GM12878 (cell line): ENCODE data around the gene PEF1. TPM values are rescaled to one million over a fixed set of nuclear protein-coding genes. Genes with fewer than 3 reads are reported as not detected.

ENCODE experiments used
- ATAC-seq: fragments of 200-7000 bp; cut with Tn5 transposase; 3 replicates; pipeline ENCODE4 v1.9.1; 2020; ENCODE audit warnings: mild to moderate bottlenecking, moderate library complexity
- BruUV-seq: library from RNA; stranded (reverse); fragments of 400-500 nt; replicated peaks from 2 replicates; lab custom pipeline; 2021; lab: Mats Ljungman, UMichigan
- CTCF ChIA-PET: fragments of 300-600 bp; sonication (Branson Sonifier 250); formaldehyde crosslinking; extraction: SDS; loops from one replicate; lab custom pipeline; 2021; ENCODE audit warnings: inconsistent platforms; lab: Yijun Ruan, JAX
- POLR2A ChIA-PET: fragments of 350-600 bp; formaldehyde crosslinking; extraction: SDS; loops from one replicate; lab custom pipeline; 2021; ENCODE audit warnings: inconsistent platforms; lab: Charles Lee
- RAD21 ChIA-PET: fragments of 300-600 bp; sonication (Branson Sonifier 250); formaldehyde crosslinking; loops from one replicate; lab custom pipeline; 2023; ENCODE audit warnings: antibody characterized with exemption; ENCODE audit not compliant: unreplicated experiment; lab: Charles Lee
- SMC1A ChIA-PET: fragments of 300-600 bp; sonication (Branson Sonifier 250); formaldehyde crosslinking; loops from one replicate; lab custom pipeline; 2023; ENCODE audit not compliant: unreplicated experiment, uncharacterized antibody; lab: Charles Lee
- DNase-seq: peaks from one replicate; pipeline ENCODE4 v3.0.0-alpha.2; 2011; ENCODE audit warnings: low read depth, low spot score
- FAIRE-seq: peaks from 3 replicates; lab custom pipeline; 2011; peaks lifted over from hg19 to GRCh38; lab: Jason Lieb, UNC
- H2AFZ ChIP-seq: 2 replicates; pipeline ENCODE4 v1.6.0; 2011; ENCODE audit warnings: low read depth, low read length, control low read depth; ENCODE audit not compliant: control insufficient read depth
- H3K27ac ChIP-seq: 2 replicates; pipeline ENCODE4 v1.5.1; 2011; ENCODE audit warnings: control low read depth; ENCODE audit not compliant: control insufficient read depth, insufficient read depth
- H3K27me3 ChIP-seq, 2 experiments: replicated peaks in 1 of 2; 2 replicates each; pipeline versions ENCODE4 v1.6.0 to v1.6.1; 2011; ENCODE audit warnings: low read length in 1 of 2; ENCODE audit not compliant: control insufficient read depth in 2 of 2, insufficient read depth in 2 of 2
- H3K36me3 ChIP-seq, 2 experiments: 2 replicates each; pipeline ENCODE4 v1.5.1; 2011; ENCODE audit warnings: low read length in 1 of 2; ENCODE audit not compliant: control insufficient read depth in 2 of 2, insufficient read depth in 2 of 2
- H3K4me1 ChIP-seq: 2 replicates; pipeline ENCODE4 v1.6.1; 2011; ENCODE audit warnings: mild to moderate bottlenecking, low read length, moderate library complexity, mixed read lengths; ENCODE audit not compliant: control insufficient read depth, insufficient read depth
- H3K4me2 ChIP-seq: 2 replicates; pipeline ENCODE4 v1.6.0; 2011; ENCODE audit warnings: control low read depth; ENCODE audit not compliant: control insufficient read depth, insufficient read depth
- H3K4me3 ChIP-seq: fragments of 200-600 bp; sonication (generic); 2 replicates; pipeline ENCODE4 v1.5.1; 2016
- H3K79me2 ChIP-seq: 2 replicates; pipeline ENCODE4 v1.6.0; 2011; ENCODE audit warnings: low read length; ENCODE audit not compliant: control insufficient read depth, insufficient read depth
- H3K9ac ChIP-seq: 2 replicates; pipeline ENCODE4 v1.8.0; 2011; ENCODE audit warnings: low read length, control low read depth, mixed read lengths; ENCODE audit not compliant: control insufficient read depth, insufficient read depth
- H3K9me3 ChIP-seq: replicated peaks from 3 replicates; pipeline ENCODE4 v1.5.1; 2011; ENCODE audit warnings: mild to moderate bottlenecking, low read length; ENCODE audit not compliant: control insufficient read depth, insufficient read depth
- H4K20me1 ChIP-seq: 2 replicates; pipeline ENCODE4 v1.6.0; 2011; ENCODE audit not compliant: control insufficient read depth, insufficient read depth
- BCL11A ChIP-seq: IDR thresholded peaks from 2 replicates; pipeline ENCODE4 v1.6.1; 2011; ENCODE audit warnings: low read depth, low read length
- NFIC ChIP-seq: IDR thresholded peaks from 2 replicates; pipeline ENCODE4 v1.6.1; 2012; ENCODE audit warnings: low read depth, mild to moderate bottlenecking, inconsistent platforms, low read length, moderate library complexity
- PKNOX1 ChIP-seq: fragments of 450-650 bp; IDR thresholded peaks from 2 replicates; pipeline ENCODE4 v1.6.1; 2016; ENCODE audit warnings: mild to moderate bottlenecking
- REST ChIP-seq: IDR thresholded peaks from 2 replicates; pipeline ENCODE4 v1.6.1; 2012; ENCODE audit warnings: mild to moderate bottlenecking, low read depth, low read length
- SIN3A ChIP-seq: IDR thresholded peaks from 2 replicates; pipeline ENCODE4 v1.6.1; 2012; ENCODE audit warnings: low read depth, low read length, improper control_type of control experiment
- SKIL ChIP-seq: fragments of 450-650 bp; IDR thresholded peaks from 2 replicates; pipeline ENCODE4 v1.6.1; 2017; ENCODE audit warnings: mild to moderate bottlenecking, low read depth, inconsistent platforms; ENCODE audit not compliant: poor library complexity, severe bottlenecking
- YY1 ChIP-seq: IDR thresholded peaks from 2 replicates; pipeline ENCODE4 v1.6.1; 2011; ENCODE audit warnings: low read depth, mild to moderate bottlenecking, low read length
- ZSCAN29 ChIP-seq: fragments of 450-650 bp; IDR thresholded peaks from 2 replicates; pipeline ENCODE4 v1.6.1; 2017; ENCODE audit warnings: mild to moderate bottlenecking, moderate library complexity
- WGBS: methylation state at CpG from one replicate; pipeline ENCODE4 v1.1.6; 2016; ENCODE audit warnings: low lambda C conversion rate; ENCODE audit not compliant: insufficient replicate concordance, insufficient coverage; ENCODE audit errors: missing lambda C conversion rate; 5-methylcytosine and 5-hydroxymethylcytosine counted together
- in situ Hi-C: fragments of 300-500 bp; cut with MboI; formaldehyde crosslinking; loops from 9 replicates; pipeline ENCODE4 v1.14.3; 2018; ENCODE audit warnings: mixed read lengths
- intact Hi-C: fragments of 100-400 bp; cut with micrococcal nuclease; formaldehyde crosslinking; loops from one replicate; pipeline ENCODE4 v1.14.2; 2022; ENCODE audit not compliant: unreplicated experiment
- polyA plus RNA-seq, 11 experiments: library from polyadenylated mRNA; depleted of rRNA in 4 of 11; unstranded in 6 of 11; stranded (reverse) in 5 of 11; fragments of >200 nt; fragmentation: Nextera tagmentation in 4 of 11; fragmentation: Illumina TruSeq in 1 of 11; extraction: Ambion mirVana in 4 of 11; extraction: Trizol in 1 of 11; gene quantifications; 1 replicate in 1 of 11; 2 replicates in 10 of 11; pipeline versions ENCODE4 v1.2.1 to v1.2.3, GENCODE V29; 2011 to 2016; ENCODE audit warnings: inconsistent platforms in 2 of 11, missing spikeins in 2 of 11, low read depth in 1 of 11
- total RNA-seq, 4 experiments: library from RNA; depleted of rRNA in 3 of 4; stranded (reverse); fragments of >200 nt in 3 of 4; fragmentation: Illumina TruSeq in 1 of 4; extraction: Trizol in 1 of 4; gene quantifications; 2 replicates each; pipeline versions ENCODE4 v1.2.1 to v1.2.3, GENCODE V29; 2013 to 2021

The PEF1 gene
- total and polyA plus RNA-seq, 10 of the 15 experiments (the other 5 are each of a cell fraction or from before 2014, with no cell fraction given), result 27.1 to 107 (median 79.0) TPM

- no peak for TF ChIP-seq SKIL
- no peak for TF ChIP-seq BCL11A
Observed at GRCh38 chr1:31584869-31585735, 59.6 kb downstream of the PEF1 start (continued).

GRCh38 chr1:31583995-31584868 is 60.4 kb downstream of the PEF1 start:
- DNase-seq (no peak), ATAC-seq (no peak), FAIRE-seq (no peak)
- ChIA-PET SMC1A (interaction anchor here (1.1 kb wide), 1 partner anchor 13 kb away, joined by 3 read pairs; no protein-coding TSS in a partner anchor), CTCF (interaction anchor here (1.0 kb wide), 1 partner anchor 35 kb away, joined by 3 read pairs; no protein-coding TSS in a partner anchor), POLR2A (interaction anchor here (0.8 kb wide), 1 partner anchor 8 kb away, joined by 4 read pairs; no protein-coding TSS in a partner anchor), RAD21 (interaction anchor here (0.7 to 0.9 kb wide), 2 partner anchors 34 to 143 kb away, joined by 3 read pairs; no protein-coding TSS in a partner anchor)
- no peaks in the 10 kb centered on the region for H3K4me1 ChIP-seq
- in situ Hi-C loops, result no loop called here
- no peak overlapping the region for H3K4me3 ChIP-seq
- intact Hi-C loops, result no loop called here
- H3K9ac ChIP-seq, result no peak overlapping the region
- no peaks in the 10 kb centered on the region for H4K20me1 ChIP-seq
- no peaks in the 10 kb centered on the region; a peak in 2 of 4 replicates for H3K27me3 ChIP-seq
- H3K4me2 ChIP-seq, result no peak overlapping the region
- no peaks in the 10 kb centered on the region for H3K36me3 ChIP-seq
- no peak overlapping the region for H2AFZ ChIP-seq
- no TSS peak for BruUV-seq
- no peaks in the 10 kb centered on the region for H3K79me2 ChIP-seq
- H3K27ac ChIP-seq, result no peak overlapping the region
- 16% methylated on average over 8 of the region's 13 CpGs for WGBS
- H3K9me3 ChIP-seq, result no peaks in the 10 kb centered on the region
- TF ChIP-seq NFIC (no peak), REST (no peak), PKNOX1 (no peak), SIN3A (no peak), SKIL (no peak), YY1 (no peak), ZSCAN29 (no peak)
